ENCODE results near the gene LY6G6C.

- TF ChIP-seq CTCF (conservative IDR thresholded peaks at IDR 0.05) (no peak), EZH2 (IDR thresholded peaks at IDR 0.05; ENCODE audit: low read depth) (no peak)
Measured at GRCh38 chr6:31710523-31711219, 10.9 kb downstream of the LY6G6C start.

Measured in PC-9 (cell line).